Common myeloid progenitor, CD34-positive (primary cell): Measurements from ENCODE around the gene RAB7A.

ENCODE experiments used
- CTCF ChIA-PET: fragments of 350-600 bp; sonication (Branson Sonifier 250); formaldehyde crosslinking; loops from one replicate; lab custom pipeline; 2021; ENCODE audit warnings: antibody characterized with exemption; lab: Charles Lee
- POLR2A ChIA-PET: fragments of 350-600 bp; sonication (Branson Sonifier 250); formaldehyde crosslinking; loops from one replicate; lab custom pipeline; 2021; ENCODE audit warnings: antibody characterized with exemption; lab: Charles Lee
- DNase-seq, 3 donors: peaks; one replicate each; pipeline versions ENCODE4 v3.0.0 to v3.0.0-alpha.2; 2013
- H3K27ac ChIP-seq, 2 experiments: 1 replicate in 1 of 2; 2 replicates in 1 of 2; pipeline ENCODE4 v1.7.0; 2013; ENCODE audit warnings: inconsistent platforms in 2 of 2, low read length in 2 of 2, mild to moderate bottlenecking in 2 of 2, low read depth in 1 of 2, moderate library complexity in 1 of 2; ENCODE audit not compliant: severe bottlenecking in 2 of 2, insufficient read depth in 1 of 2, poor library complexity in 1 of 2
- H3K27me3 ChIP-seq, 5 experiments: replicated peaks in 2 of 5; 1 replicate in 3 of 5; 2 replicates in 2 of 5; pipeline versions ENCODE4 v1.6.1 to v1.7.0; 2013; ENCODE audit warnings: low read length in 4 of 5, mild to moderate bottlenecking in 2 of 5, moderate library complexity in 2 of 5, inconsistent platforms in 1 of 5; ENCODE audit not compliant: insufficient read depth in 5 of 5, control insufficient read depth in 4 of 5
- H3K36me3 ChIP-seq, 4 experiments: 1 replicate in 2 of 4; 2 replicates in 2 of 4; pipeline versions ENCODE4 v1.6.1 to v1.7.0; 2013; ENCODE audit warnings: low read length in 3 of 4, control low read depth in 1 of 4, mild to moderate bottlenecking in 1 of 4; ENCODE audit not compliant: control insufficient read depth in 4 of 4, insufficient read depth in 4 of 4
- H3K4me1 ChIP-seq, 4 experiments: 1 replicate in 3 of 4; 2 replicates in 1 of 4; pipeline versions ENCODE4 v1.6.1 to v1.7.1; 2013; ENCODE audit warnings: low read length in 3 of 4, mild to moderate bottlenecking in 3 of 4, control low read depth in 1 of 4, inconsistent platforms in 1 of 4, moderate library complexity in 1 of 4; ENCODE audit not compliant: control insufficient read depth in 4 of 4, insufficient read depth in 4 of 4; ENCODE audit errors: control extremely low read depth in 1 of 4
- H3K4me3 ChIP-seq, 7 experiments: 1 replicate in 4 of 7; 2 replicates in 3 of 7; pipeline versions ENCODE4 v1.5.1 to v1.7.0; 2013; ENCODE audit warnings: mild to moderate bottlenecking in 7 of 7, low read length in 6 of 7, moderate library complexity in 6 of 7, inconsistent platforms in 2 of 7, low read depth in 2 of 7, control low read depth in 1 of 7; ENCODE audit not compliant: insufficient read depth in 4 of 7, control insufficient read depth in 1 of 7; ENCODE audit errors: extremely low read depth in 1 of 7
- H3K9me3 ChIP-seq, 5 experiments: 1 replicate in 4 of 5; 2 replicates in 1 of 5; pipeline versions ENCODE4 v1.6.1 to v1.7.1; 2013; ENCODE audit warnings: low read length in 4 of 5, mild to moderate bottlenecking in 2 of 5, inconsistent platforms in 1 of 5, low read depth in 1 of 5, moderate library complexity in 1 of 5; ENCODE audit not compliant: control insufficient read depth in 4 of 5, insufficient read depth in 2 of 5; ENCODE audit errors: control extremely low read depth in 1 of 5
- WGBS: methylation state at CpG from one replicate; pipeline ENCODE4 v1.1.5; 2013; ENCODE audit not compliant: insufficient coverage; 5-methylcytosine and 5-hydroxymethylcytosine counted together

RAB7A gene

GRCh38 chr3:128775906-128776542 lies 50.0 kb downstream of the RAB7A start:
- H3K9me3 ChIP-seq, result no peaks in the 10 kb centered on the region
- 100% methylated on average over 3 of the region's 3 CpGs for WGBS
- peaks cover 0 to 22% (median 8%) of the 10 kb centered on the region in 4 experiments for H3K4me1 ChIP-seq
- H3K36me3 ChIP-seq, result peaks cover 0 to 18% (median 2%) of the 10 kb centered on the region in 4 experiments
- no peak overlapping the region for H3K27ac ChIP-seq
- CTCF ChIA-PET, result interaction anchor here (0.7 to 1.1 kb wide), 3 partner anchors 14 to 96 kb away, joined by 3 read pairs; no protein-coding TSS in a partner anchor
- H3K27me3 ChIP-seq, result no peaks in the 10 kb centered on the region
- H3K4me3 ChIP-seq, result no peak overlapping the region
- POLR2A ChIA-PET, result no interaction called here
- no peak for DNase-seq

- Histone ChIP-seq H3K4me1 (peaks cover 0 to 33% (median 17%) of the 10 kb centered on the region in 4 experiments), H3K36me3 (peaks cover 0 to 10% (median under 1%) of the 10 kb centered on the region in 4 experiments), H3K4me3 (no peak overlapping the region), H3K27me3 (no peaks in the 10 kb centered on the region), H3K27ac (no peak overlapping the region), H3K9me3 (no peaks in the 10 kb centered on the region)
- no peak for DNase-seq
- POLR2A ChIA-PET, result no interaction called here
- CTCF ChIA-PET, result interaction anchor here (0.8 to 3.3 kb wide), 11 partner anchors 8 to 137 kb away, joined by 3 to 21 read pairs (median 3); no protein-coding TSS in a partner anchor
- WGBS, result no CpG with 5 or more reads among the region's 1 CpG
These were observed 54.3 kb downstream of the RAB7A start for GRCh38 chr3:128780101-128780837.

DNA sequence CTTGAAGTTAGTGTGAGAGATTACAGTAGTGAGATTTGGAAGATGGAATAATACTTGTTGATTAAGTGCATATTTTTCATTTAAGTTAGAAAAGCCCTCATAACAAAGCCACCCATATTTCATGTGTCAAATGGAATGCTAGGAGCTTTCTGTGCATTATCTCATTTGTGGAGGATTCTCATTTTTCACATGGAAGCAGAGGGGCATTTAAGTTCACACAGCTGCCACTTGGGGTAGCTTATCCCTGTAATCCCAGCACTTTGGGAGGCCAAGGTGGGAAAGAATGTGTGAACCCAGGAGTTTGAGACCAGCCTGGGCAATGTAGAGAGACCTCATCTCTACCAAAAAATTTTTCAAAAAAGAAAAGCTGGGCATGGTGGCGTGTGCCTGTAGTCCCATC lies 55.2 kb downstream of the RAB7A start:
- no peak for DNase-seq
- Histone ChIP-seq H3K9me3 (no peaks in the 10 kb centered on the region), H3K27me3 (no peaks in the 10 kb centered on the region), H3K4me3 (no peak overlapping the region), H3K36me3 (peaks cover 0 to 9% (median under 1%) of the 10 kb centered on the region in 4 experiments), H3K27ac (no peak overlapping the region), H3K4me1 (peaks cover 0 to 34% (median 16%) of the 10 kb centered on the region in 4 experiments)
- POLR2A ChIA-PET, result interaction anchor here (1.4 kb wide), 1 partner anchor 49 kb away, joined by 4 read pairs; no protein-coding TSS in a partner anchor
- 100% methylated on average over 1 of the region's 1 CpG for WGBS
- CTCF ChIA-PET, result interaction anchor here (0.8 to 3.3 kb wide), 7 partner anchors 11 to 32 kb away, joined by 3 to 21 read pairs (median 3); no protein-coding TSS in a partner anchor

DNA sequence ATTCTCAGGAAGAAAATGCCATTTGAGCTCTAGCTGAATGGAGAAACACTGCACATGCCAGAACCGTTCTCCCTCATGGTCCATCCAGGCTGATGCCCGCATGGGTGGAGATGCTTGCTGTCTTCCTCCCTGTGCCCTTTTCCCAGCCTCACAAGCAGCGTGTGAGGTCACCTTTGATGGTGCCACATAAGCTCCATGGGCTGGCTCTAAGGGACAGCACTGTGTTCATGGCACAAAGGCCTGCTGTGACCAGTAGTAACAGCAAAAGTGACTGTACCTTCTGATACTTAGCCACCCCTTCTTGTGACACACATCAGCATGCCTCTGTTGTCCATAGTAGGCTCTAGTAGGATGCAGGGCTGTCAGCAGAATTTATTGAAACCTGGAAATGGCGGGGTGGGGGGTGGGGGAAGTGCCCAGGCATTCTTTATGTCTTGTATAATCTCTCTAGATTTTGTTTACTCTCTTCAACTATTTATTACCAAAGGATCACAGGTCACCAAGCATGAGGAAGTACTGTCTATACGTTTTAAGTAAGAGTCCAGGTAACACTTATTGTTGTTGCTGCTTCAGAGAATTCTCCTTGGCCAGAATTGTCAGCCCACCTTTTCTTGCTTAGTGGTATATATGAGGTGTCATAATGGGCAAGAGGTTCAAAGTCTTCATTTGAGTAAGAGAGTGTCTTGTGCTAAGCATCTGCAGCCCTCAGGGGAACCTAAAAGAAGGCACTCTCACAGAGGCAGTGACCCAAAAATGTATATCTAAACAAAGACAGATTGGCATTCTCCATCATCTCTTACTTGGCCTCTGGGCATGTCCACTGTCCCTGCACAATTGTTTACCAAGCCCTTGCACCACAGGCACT lies 56.5 kb downstream of the RAB7A start:
- Histone ChIP-seq H3K4me3 (no peak overlapping the region), H3K36me3 (peaks cover 0 to 5% (median 0%) of the 10 kb centered on the region in 4 experiments), H3K27ac (no peak overlapping the region), H3K9me3 (no peaks in the 10 kb centered on the region), H3K4me1 (peaks cover 5 to 43% (median 21%) of the 10 kb centered on the region in 4 experiments), H3K27me3 (no peaks in the 10 kb centered on the region)
- POLR2A ChIA-PET, result interaction anchor here (1.4 kb wide), 1 partner anchor 51 kb away, joined by 4 read pairs; no protein-coding TSS in a partner anchor
- no peak for DNase-seq
- CTCF ChIA-PET, result interaction anchor here (1.1 to 3.3 kb wide), 2 partner anchors 13 to 29 kb away, joined by 3 to 21 read pairs; no protein-coding TSS in a partner anchor
- 100% methylated on average over 2 of the region's 5 CpGs for WGBS

DNA sequence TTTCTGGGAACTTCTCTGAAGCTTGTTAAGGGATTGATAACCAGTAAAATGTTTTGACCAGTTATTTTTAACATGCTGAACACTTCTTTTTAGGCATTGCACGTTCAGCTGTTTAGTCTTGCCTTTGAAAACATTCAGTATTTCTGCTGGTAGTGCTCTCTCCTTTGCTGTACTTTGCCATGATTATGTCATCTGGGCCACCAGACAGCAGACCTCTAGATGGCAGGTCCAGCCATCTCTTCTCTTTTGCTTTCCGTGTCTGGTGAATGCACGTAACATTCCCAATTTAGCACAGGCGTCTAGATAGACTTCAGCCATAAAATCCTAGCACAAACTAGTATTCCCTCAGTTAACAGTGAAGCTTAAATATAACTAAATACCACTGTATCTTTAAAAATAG lies 57.8 kb downstream of the RAB7A start:
- no peak for DNase-seq
- peaks cover 15 to 46% (median 30%) of the 10 kb centered on the region in 4 experiments for H3K4me1 ChIP-seq
- H3K36me3 ChIP-seq, result peaks cover 0 to 5% (median 0%) of the 10 kb centered on the region in 4 experiments
- H3K9me3 ChIP-seq, result no peaks in the 10 kb centered on the region
- H3K27me3 ChIP-seq, result no peaks in the 10 kb centered on the region
- no peak overlapping the region for H3K4me3 ChIP-seq
- H3K27ac ChIP-seq, result no peak overlapping the region
- 98% methylated on average over 3 of the region's 4 CpGs for WGBS
- ChIA-PET CTCF (interaction anchor here (0.6 to 2.3 kb wide), 20 partner anchors 10 to 153 kb away, joined by 3 to 8 read pairs (median 4); no protein-coding TSS in a partner anchor), POLR2A (no interaction called here)

GRCh38 chr3:128784232-128784631 lies 58.2 kb downstream of the RAB7A start:
- Histone ChIP-seq H3K4me3 (no peak overlapping the region), H3K27ac (no peak overlapping the region), H3K9me3 (no peaks in the 10 kb centered on the region), H3K27me3 (no peaks in the 10 kb centered on the region), H3K4me1 (peaks cover 17 to 51% (median 33%) of the 10 kb centered on the region in 4 experiments), H3K36me3 (peaks cover 0 to 5% (median 0%) of the 10 kb centered on the region in 4 experiments)
- POLR2A ChIA-PET, result no interaction called here
- 37% methylated on average over 7 of the region's 7 CpGs for WGBS
- CTCF ChIA-PET, result interaction anchor here (0.6 to 3.9 kb wide), 19 partner anchors 10 to 103 kb away, joined by 3 to 22 read pairs (median 4); no protein-coding TSS in a partner anchor
- peak; percentile 70 to 87 (median 87) for DNase-seq
